Activated naive CD4-positive, alpha-beta T cell treated with anti-CD3 and anti-CD28 coated beads, Interleukin-2, amount 50 U/mL, for 16 hours (primary cell): Measurements from ENCODE around the gene GABRR1.
"Not testable (repeated sequence)": the region's sequence is repeated elsewhere in the genome, so short reads cannot be mapped to it uniquely, and the experiment has no call there.

Source experiments
- DNase-seq: peaks from one replicate; pipeline ENCODE4 v3.0.0-alpha.2; 2020

The GABRR1 gene

GRCh38 chr6:89148016-89148750 is 69.0 kb downstream of the GABRR1 start:
- DNase-seq, result peak; percentile 39

- no peak for DNase-seq
These were observed 70.1 kb downstream of the GABRR1 start for GRCh38 chr6:89146718-89147700.

- peak; percentile 73 for DNase-seq
These were observed 71.0 kb downstream of the GABRR1 start, which contains the start of gene PM20D2 for GRCh38 chr6:89145956-89146717. Gene PM20D2, plus strand, starts transcription at chr6:89146055. Its CDS starts 90 bp downstream, at chr6:89146145.

- peak; percentile 36 for DNase-seq
These were observed 71.8 kb downstream of the GABRR1 start for GRCh38 chr6:89145091-89145955.

- no peak for DNase-seq
These were observed 72.7 kb downstream of the GABRR1 start for GRCh38 chr6:89144354-89144906.

- DNase-seq, result no peak
These were observed 76.6 kb downstream of the GABRR1 start for GRCh38 chr6:89140347-89141156.

- DNase-seq, result no peak
These were observed 77.4 kb downstream of the GABRR1 start for GRCh38 chr6:89139509-89140346.

- no peak for DNase-seq
These were observed 79.0 kb downstream of the GABRR1 start for GRCh38 chr6:89138173-89138572.

GRCh38 chr6:89134723-89135122 is 82.4 kb downstream of the GABRR1 start:
- DNase-seq, result no peak

- DNase-seq, result no peak
These were observed 83.2 kb downstream of the GABRR1 start for GRCh38 chr6:89133981-89134380.

- no peak for DNase-seq
These were observed 85.1 kb downstream of the GABRR1 start for GRCh38 chr6:89132057-89132456.

GRCh38 chr6:89131599-89131998 is 85.6 kb downstream of the GABRR1 start:
- DNase-seq, result no peak

GRCh38 chr6:89128256-89128671 is 88.9 kb downstream of the GABRR1 start:
- DNase-seq, result not testable (repeated sequence)
